ENCODE results near the gene ZNF569.
"Not testable (repeated sequence)": the region's sequence is repeated elsewhere in the genome, so short reads cannot be mapped to it uniquely, and the experiment has no call there.

Gene ZNF569

DNA sequence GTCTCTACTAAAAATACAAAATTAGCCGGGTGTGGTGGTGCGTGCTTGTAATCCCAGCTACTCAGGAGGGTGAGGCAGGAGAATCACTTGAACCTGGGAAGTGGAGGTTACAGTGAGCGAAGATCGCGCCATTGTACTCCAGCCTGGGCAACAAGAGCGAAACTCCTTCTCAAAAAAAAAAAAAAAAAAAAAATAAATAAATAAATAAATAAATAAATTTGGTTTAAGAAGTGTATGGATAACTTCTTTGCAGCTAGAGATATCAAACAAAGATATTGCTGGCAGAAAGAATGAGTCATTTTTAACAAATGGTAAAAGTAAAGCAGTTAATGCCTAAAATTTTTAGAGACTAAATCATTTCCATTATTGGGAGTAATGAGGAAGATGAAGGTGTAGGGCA is 75.8 kb downstream of the ZNF569 start:
- DNase-seq, result not testable (repeated sequence)

DNA sequence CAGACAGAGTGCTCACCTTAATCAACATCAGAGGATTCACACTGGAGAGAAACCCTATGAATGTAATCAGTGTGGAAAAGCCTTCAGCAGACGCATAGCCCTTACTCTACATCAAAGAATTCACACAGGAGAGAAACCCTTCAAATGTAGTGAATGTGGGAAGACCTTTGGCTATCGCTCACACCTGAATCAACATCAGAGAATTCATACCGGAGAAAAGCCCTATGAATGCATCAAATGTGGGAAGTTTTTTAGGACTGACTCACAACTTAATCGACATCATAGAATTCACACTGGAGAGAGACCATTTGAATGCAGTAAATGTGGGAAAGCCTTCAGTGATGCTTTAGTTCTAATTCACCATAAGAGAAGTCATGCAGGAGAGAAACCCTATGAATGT is 78.0 kb downstream of the ZNF569 start:
- DNase-seq, result no peak

DNA sequence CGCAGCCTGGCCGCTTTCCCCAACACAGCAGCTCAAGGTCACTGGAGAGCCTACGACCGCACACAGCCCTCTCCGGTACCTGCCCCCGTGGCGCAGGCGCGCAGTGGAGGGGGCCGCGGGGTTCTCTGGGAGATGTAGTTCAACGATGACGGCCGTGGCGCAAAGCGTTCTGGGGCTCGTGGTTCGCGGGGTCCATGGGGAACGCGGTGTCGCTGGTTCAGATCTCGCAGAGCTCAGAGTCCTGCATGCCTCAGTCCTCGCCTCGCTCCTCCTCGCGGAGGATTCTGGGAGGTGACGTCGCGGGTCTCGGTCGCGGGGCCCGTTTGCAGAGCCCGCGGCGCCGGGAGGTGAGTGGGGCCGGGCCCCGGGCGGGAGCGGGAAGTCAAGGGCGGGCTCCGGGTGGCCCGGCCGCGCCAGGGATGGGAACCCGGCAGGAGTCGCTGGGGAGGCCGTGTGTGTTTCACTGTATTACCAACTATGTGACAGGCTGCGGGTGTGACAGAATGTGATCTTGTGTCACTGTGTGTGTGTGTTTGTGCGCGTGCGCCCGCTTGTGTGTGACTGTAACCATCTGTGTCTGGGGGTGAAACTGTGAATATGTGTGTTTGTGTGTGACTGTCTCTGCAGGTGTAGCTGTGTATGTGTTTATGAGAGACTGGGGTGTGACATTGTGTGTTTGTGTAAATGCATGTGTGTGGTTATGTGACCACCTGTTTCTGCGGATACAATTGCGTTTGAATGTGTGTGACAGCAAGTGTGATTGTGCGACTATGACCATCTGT is 96.2 kb downstream of the ZNF569 start, which contains the start of gene ZNF527:
Gene ZNF527 (plus strand): TSS at position 220 of the 782 bp plus-strand sequence. CDS start 3,100 bp downstream, outside the sequence.
- DNase-seq, result peak; percentile 96

DNA sequence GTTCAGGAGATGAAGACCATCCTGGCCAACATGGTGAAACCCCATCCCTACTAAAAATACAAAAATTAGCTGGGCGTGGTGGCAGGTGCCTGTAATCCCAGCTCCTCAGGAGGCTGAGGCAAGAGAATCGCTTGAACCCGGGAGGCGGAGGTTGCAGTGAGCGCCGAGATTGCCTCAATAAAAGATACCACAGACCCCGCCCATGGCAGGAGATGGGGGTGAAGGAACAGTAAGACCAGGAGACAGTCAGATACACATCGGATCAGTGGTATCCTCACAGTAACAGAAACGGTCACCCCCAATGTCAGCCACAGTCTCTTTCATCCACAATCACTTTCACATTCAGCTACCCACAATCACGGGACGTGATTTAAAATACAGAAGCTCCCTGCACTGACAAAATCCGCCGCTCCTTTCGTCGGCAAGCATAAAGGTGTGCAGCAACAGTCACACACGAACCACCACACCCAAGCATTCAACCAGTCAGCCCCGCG is 96.8 kb downstream of the ZNF569 start:
- peak; percentile 50 for DNase-seq

DNA sequence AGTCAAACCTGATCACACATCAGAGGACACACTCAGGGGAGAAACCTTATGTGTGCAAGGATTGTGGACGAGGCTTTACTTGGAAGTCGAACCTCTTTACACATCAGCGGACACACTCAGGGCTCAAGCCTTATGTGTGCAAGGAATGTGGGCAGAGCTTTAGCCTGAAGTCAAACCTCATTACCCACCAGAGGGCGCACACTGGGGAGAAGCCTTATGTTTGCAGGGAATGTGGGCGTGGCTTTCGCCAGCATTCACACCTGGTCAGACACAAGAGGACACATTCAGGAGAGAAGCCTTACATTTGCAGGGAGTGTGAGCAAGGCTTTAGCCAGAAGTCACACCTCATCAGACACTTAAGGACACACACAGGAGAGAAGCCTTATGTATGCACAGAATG is 104.5 kb downstream of the ZNF569 start:
- no peak for DNase-seq

DNA sequence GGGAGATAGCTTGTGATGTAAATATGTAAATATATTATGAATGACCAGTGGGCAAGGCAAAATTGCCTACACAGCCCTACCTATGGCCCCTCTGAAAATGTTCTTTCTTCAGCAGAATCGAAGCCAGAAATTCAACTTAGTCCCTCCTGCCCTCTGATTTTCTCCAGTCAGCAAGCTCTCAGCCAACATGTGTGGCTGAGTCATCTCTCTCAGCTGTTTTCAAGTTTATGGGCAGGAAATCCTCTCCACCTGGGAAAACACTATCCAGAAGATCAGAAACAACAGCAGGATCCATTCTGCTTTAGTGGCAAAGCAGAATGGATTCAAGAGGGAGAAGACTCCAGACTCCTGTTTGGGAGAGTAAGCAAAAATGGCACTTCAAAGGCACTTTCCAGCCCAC is 105.2 kb downstream of the ZNF569 start:
- no peak for DNase-seq
